PC-9 (cell line): ENCODE data around the gene BICRAL.

Source experiments
- CTCF ChIP-seq: fragments of 200-600 bp; sonication (generic); conservative IDR thresholded peaks from 2 replicates; pipeline ENCODE4 v1.6.1; 2017; ENCODE audit warnings: mixed run types, antibody characterized with exemption, mild to moderate bottlenecking, moderate library complexity
- EZH2 ChIP-seq: fragments of 200-600 bp; sonication (generic); IDR thresholded peaks from 2 replicates; pipeline ENCODE4 v1.8.0; 2017; ENCODE audit warnings: antibody characterized with exemption, low read depth

GRCh38 chr6:42899871-42900270, 118.0 kb downstream of the BICRAL start:
- no peak for TF ChIP-seq CTCF
- no peak for TF ChIP-seq EZH2
